Natural killer cell treated with Interleukin-12 subunit alpha and Interleukin-12 subunit beta and Interleukin-15 and Interleukin-18, amount 100 ng/mL, for 72 hours (primary cell): ENCODE data around the gene NT5C1B. TPM values are rescaled to one million over a fixed set of nuclear protein-coding genes. Genes with fewer than 3 reads are reported as not detected.
A peak's percentile ranks its signal among the peaks of the same experiment; 100 is the strongest.

Source experiments
- ATAC-seq, 2 donors: fragments of 150-1000 bp; cut with Tn5 transposase in 1 of 2; sonication (Bioruptor Pico), chemical (Tn5 transposase) in 1 of 2; 2 replicates each; pipeline ENCODE4 v1.10.0; 2021
- DNase-seq: peaks from one replicate; pipeline ENCODE4 v3.0.0; 2022; ENCODE audit warnings: low spot score
- H3K27ac Mint-ChIP-seq, 2 donors: 1 replicate in 1 of 2; 2 replicates in 1 of 2; pipeline ENCODE4 v1.8.0; 2022; ENCODE audit warnings: mixed read lengths in 2 of 2, mild to moderate bottlenecking in 1 of 2, moderate library complexity in 1 of 2
- H3K27me3 Mint-ChIP-seq, 2 donors: 1 replicate in 1 of 2; 2 replicates in 1 of 2; pipeline ENCODE4 v1.8.0; 2022; ENCODE audit warnings: mixed read lengths in 2 of 2
- H3K36me3 Mint-ChIP-seq: one replicate; pipeline ENCODE4 v1.8.0; 2022; ENCODE audit warnings: mixed read lengths
- H3K4me1 Mint-ChIP-seq, 2 donors: 1 replicate in 1 of 2; 2 replicates in 1 of 2; pipeline ENCODE4 v1.8.0; 2022; ENCODE audit warnings: low read depth in 2 of 2, mixed read lengths in 2 of 2, mild to moderate bottlenecking in 1 of 2
- H3K4me3 Mint-ChIP-seq: one replicate; pipeline ENCODE4 v1.8.0; 2022; ENCODE audit warnings: mixed read lengths
- H3K9me3 Mint-ChIP-seq: 2 replicates; pipeline ENCODE4 v1.8.0; 2022; ENCODE audit warnings: mixed read lengths
- total RNA-seq, 2 donors: library from RNA; stranded (reverse); gene quantifications; one replicate each; pipeline ENCODE4 v1.2.3, GENCODE V29; 2022

Gene NT5C1B
- total RNA-seq, 2 donors from 2014 or later, result not detected

- H3K4me3 Mint-ChIP-seq, result no peak overlapping the region
- H3K9me3 Mint-ChIP-seq, result no peaks in the 10 kb centered on the region
- H3K27me3 Mint-ChIP-seq, result no peaks in the 10 kb centered on the region
- ATAC-seq, result no peak
- no peak overlapping the region for H3K27ac Mint-ChIP-seq
- no peak for DNase-seq
- H3K36me3 Mint-ChIP-seq, result no peaks in the 10 kb centered on the region
- no peaks in the 10 kb centered on the region for H3K4me1 Mint-ChIP-seq
Observed at GRCh38 chr2:18611604-18612003, 22.2 kb upstream of the NT5C1B start.

DNA sequence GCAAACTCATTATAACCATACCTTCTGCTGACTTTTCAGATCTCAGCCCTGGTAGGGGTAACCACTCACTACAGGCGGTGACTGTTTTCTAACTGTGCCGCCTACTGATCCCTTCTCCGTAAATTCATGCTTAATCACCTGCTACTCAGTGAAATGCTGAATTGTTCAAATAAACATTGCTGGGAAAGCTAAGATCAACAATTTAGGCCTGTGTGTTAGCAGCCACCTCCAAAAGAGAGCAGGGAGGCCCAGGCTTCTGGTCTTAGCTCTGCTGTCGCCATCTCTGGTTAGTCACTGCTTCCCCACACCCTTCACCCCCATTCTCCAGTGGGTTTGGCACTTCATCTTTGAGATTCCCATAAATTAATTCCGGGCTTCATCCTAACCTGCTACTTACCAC, 21.8 kb upstream of the NT5C1B start:
- ATAC-seq (no peak), DNase-seq (no peak)
- no peaks in the 10 kb centered on the region for H3K4me1 Mint-ChIP-seq
- no peak overlapping the region for H3K27ac Mint-ChIP-seq
- no peak overlapping the region for H3K4me3 Mint-ChIP-seq
- H3K36me3 Mint-ChIP-seq, result no peaks in the 10 kb centered on the region
- H3K9me3 Mint-ChIP-seq, result no peaks in the 10 kb centered on the region
- no peaks in the 10 kb centered on the region for H3K27me3 Mint-ChIP-seq

- no peak overlapping the region for H3K27ac Mint-ChIP-seq
- DNase-seq, result no peak
- no peaks in the 10 kb centered on the region for H3K27me3 Mint-ChIP-seq
- H3K4me1 Mint-ChIP-seq, result peaks cover 0 to 2% of the 10 kb centered on the region in 2 donors
- ATAC-seq, result no peak
- H3K36me3 Mint-ChIP-seq, result no peaks in the 10 kb centered on the region
- no peaks in the 10 kb centered on the region for H3K9me3 Mint-ChIP-seq
- no peak overlapping the region for H3K4me3 Mint-ChIP-seq
Observed at GRCh38 chr2:18610651-18611050, 21.3 kb upstream of the NT5C1B start.

DNA sequence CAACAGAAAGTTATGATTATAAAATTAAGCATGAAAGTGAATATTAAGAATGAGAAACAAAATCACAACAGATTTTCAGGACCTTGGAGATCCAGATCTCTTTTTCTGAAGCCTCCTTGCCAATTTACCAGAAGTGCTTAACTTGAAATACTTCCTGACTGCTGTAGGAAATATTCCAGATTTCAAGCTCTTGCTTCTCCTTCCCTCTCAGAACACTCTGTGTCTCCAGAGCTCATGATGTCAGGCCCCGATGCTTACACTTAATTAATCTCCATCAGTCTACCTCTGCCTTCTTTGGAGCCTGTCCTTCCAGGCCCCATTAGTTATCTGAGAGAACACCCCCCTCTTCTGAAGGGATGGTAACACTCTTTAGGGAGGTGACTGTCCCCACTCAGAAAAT, 20.7 kb upstream of the NT5C1B start:
- no peak overlapping the region for H3K27ac Mint-ChIP-seq
- no peaks in the 10 kb centered on the region for H3K27me3 Mint-ChIP-seq
- no peaks in the 10 kb centered on the region for H3K9me3 Mint-ChIP-seq
- H3K4me3 Mint-ChIP-seq, result no peak overlapping the region
- DNase-seq (no peak), ATAC-seq (no peak)
- peaks cover 2 to 7% of the 10 kb centered on the region in 2 donors for H3K4me1 Mint-ChIP-seq
- no peaks in the 10 kb centered on the region for H3K36me3 Mint-ChIP-seq

DNA sequence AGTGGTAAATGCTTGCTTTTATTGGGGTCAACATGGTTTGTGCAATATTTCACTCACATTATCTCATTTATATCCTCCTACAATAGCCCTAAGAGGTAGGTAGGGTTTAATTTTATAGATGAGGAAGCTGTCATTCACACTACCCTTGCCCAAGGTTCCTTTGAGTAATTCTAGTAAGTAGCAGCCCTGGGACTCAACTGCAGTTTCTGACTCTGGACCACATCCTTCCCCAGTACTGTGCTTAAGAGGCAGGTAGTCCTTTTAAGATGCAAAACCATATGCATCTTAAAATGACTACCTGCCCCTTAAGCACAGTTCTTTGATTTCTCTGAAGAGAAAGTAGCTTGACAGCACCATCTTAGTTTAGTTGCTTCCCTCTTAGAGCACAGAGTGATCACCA, 15.7 kb upstream of the NT5C1B start:
- peak; percentile 68 to 98 for ATAC-seq
- no peaks in the 10 kb centered on the region for H3K36me3 Mint-ChIP-seq

DNA sequence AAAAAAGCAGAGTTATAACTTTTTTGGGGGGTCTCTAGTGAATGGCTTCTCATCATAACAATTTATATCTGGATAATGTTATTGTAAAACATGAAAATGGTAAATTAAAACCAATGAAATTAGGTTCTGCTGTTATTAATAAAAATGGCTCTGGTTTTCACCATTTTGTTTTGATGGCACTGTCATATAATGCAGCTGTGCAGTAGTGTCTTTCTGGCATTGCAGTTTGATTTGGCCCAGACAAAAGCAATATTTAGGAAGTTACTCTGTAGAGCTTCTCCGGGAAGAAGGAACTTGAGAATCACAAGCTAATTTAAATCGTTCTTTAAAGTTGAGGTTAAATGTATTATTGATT, 15.1 kb upstream of the NT5C1B start:
- Mint-ChIP-seq H3K36me3 (no peaks in the 10 kb centered on the region), H3K27me3 (no peaks in the 10 kb centered on the region), H3K9me3 (no peaks in the 10 kb centered on the region), H3K27ac (no peak overlapping the region), H3K4me1 (peaks cover 2 to 8% of the 10 kb centered on the region in 2 donors), H3K4me3 (no peak overlapping the region)
- ATAC-seq (no peak), DNase-seq (no peak)

More for the DNA sequence above, 15.7 kb upstream of the NT5C1B start:
- Mint-ChIP-seq H3K4me1 (peaks cover 2 to 8% of the 10 kb centered on the region in 2 donors), H3K9me3 (no peaks in the 10 kb centered on the region), H3K27me3 (no peaks in the 10 kb centered on the region), H3K27ac (no peak overlapping the region), H3K4me3 (peak overlapping the region; percentile 13)
- no peak for DNase-seq

DNA sequence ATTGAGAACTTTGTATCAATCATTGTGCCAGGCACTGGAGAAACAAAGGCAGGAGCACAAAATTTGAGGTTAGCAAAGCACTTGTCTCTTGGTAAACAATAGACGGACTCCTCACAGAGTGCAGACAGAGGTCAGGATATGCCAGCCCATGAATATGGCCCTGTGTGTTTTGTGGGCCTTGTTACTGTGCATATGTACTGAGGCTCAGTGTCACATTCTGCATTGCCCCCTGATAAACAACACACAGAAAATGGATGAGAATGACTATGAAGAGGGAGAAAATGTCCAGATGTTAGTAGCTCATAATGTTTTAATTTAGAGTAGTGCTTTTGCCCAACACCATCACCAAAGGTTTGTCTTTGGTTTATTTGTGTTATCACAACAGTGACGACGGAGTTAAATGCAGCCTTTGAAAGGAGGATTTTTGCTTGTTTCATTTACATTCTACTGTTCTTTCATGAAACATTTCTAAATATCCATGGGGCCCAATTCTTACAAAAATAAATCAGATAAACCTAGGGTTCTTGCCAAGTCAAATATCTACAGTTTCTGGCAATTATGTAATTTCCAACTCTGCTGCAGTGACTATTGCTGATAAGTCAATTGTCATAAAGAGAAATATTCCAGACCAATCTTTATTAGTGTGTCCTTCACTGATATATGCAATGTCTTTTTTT, 14.6 kb upstream of the NT5C1B start:
- peaks cover 2 to 8% of the 10 kb centered on the region in 2 donors for H3K4me1 Mint-ChIP-seq
- no peaks in the 10 kb centered on the region for H3K36me3 Mint-ChIP-seq
- no peak for DNase-seq
- ATAC-seq, result no peak
- no peaks in the 10 kb centered on the region for H3K27me3 Mint-ChIP-seq
- H3K4me3 Mint-ChIP-seq, result no peak overlapping the region
- H3K9me3 Mint-ChIP-seq, result no peaks in the 10 kb centered on the region
- no peak overlapping the region for H3K27ac Mint-ChIP-seq

DNA sequence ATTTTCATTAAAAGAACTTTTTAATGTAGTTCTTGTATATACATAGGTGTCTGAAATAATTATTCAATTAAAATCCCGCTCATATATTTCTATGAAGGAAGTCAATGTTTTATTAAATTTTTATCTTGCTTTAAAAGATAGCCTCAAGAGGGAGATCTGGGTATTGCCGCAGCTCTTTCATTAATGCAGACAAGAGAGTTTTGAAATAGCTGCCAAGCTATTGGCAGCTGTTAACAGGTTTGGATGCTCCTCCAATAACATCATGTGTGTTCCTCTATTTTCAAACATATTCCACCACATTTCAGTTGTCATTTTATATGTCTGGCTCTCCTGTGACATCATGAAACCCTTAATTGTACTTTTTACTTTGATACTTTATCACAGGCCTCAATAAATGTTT, 12.9 kb upstream of the NT5C1B start:
- Mint-ChIP-seq H3K36me3 (no peaks in the 10 kb centered on the region), H3K9me3 (no peaks in the 10 kb centered on the region), H3K4me3 (no peak overlapping the region), H3K27ac (no peak overlapping the region), H3K4me1 (peaks cover 2 to 8% of the 10 kb centered on the region in 2 donors), H3K27me3 (no peaks in the 10 kb centered on the region)
- no peak for DNase-seq
- no peak for ATAC-seq

DNA sequence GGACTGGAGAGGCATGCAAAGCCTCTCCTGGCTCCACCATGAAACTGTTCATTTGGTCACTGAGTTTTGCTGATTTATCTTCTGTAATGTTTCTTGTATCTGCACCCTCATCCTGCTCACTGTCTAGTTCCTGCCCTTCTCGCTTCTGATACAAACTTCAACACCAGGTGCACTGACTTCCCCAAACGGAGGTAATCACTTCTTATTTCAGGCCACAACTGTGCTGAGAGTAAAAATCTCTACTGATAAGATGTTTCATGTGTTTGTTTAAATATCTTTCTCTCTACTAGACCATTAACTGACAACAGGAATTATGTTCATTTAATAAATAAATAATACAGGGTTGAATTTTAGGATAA, 10.9 kb upstream of the NT5C1B start:
- no peak for DNase-seq
- H3K36me3 Mint-ChIP-seq, result no peaks in the 10 kb centered on the region
- ATAC-seq, result no peak
- H3K27me3 Mint-ChIP-seq, result no peaks in the 10 kb centered on the region
- H3K4me3 Mint-ChIP-seq, result no peak overlapping the region
- H3K4me1 Mint-ChIP-seq, result peaks cover 2 to 3% of the 10 kb centered on the region in 2 donors
- no peaks in the 10 kb centered on the region for H3K9me3 Mint-ChIP-seq
- no peak overlapping the region for H3K27ac Mint-ChIP-seq

DNA sequence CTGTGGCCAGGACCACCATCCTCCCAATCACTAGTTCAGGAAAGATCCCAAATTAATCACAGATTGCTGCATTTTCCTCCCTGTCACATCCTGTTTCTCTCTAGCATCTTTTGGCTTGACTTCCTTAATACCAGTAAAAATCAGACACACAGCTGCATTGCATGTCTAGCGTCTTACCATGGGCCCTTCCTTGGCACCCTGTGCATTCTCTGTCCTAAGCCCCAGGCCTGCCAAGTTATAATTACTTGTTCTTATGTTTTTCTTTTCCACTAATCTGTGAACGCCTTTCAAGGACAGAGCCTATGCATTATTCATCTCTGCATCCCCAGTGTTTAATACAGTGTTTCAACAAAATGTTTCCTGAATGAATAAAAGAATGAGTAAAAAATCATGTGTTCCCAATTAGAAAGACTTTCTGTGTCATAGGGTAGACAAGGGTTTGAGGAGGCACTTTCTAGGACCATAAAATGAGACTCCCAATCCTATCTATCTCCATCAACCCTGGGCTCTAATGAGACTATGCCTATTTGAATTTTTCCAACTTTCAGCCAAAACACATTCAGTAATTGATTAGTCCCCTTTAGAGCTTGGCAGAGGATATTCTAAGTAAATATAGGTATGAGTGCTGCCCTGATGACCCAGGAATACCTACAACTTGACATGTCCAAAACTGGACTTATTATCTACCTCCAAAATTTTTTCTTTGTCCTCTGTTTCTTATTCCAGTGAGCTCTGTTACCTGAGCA, 10.3 kb upstream of the NT5C1B start:
- no peaks in the 10 kb centered on the region for H3K27me3 Mint-ChIP-seq
- ATAC-seq (no peak), DNase-seq (no peak)
- no peak overlapping the region for H3K27ac Mint-ChIP-seq
- peaks cover 0 to 2% of the 10 kb centered on the region in 2 donors for H3K4me1 Mint-ChIP-seq
- H3K9me3 Mint-ChIP-seq, result no peaks in the 10 kb centered on the region
- no peaks in the 10 kb centered on the region for H3K36me3 Mint-ChIP-seq
- H3K4me3 Mint-ChIP-seq, result no peak overlapping the region

GRCh38 chr2:18598848-18599484, 9.6 kb upstream of the NT5C1B start:
- no peak for ATAC-seq
- no peak overlapping the region for H3K4me3 Mint-ChIP-seq
- no peak overlapping the region for H3K27ac Mint-ChIP-seq
- H3K27me3 Mint-ChIP-seq, result no peaks in the 10 kb centered on the region
- H3K36me3 Mint-ChIP-seq, result no peaks in the 10 kb centered on the region
- H3K9me3 Mint-ChIP-seq, result no peaks in the 10 kb centered on the region
- DNase-seq, result no peak
- peaks cover 0 to 2% of the 10 kb centered on the region in 2 donors for H3K4me1 Mint-ChIP-seq

GRCh38 chr2:18597618-18598017, 8.2 kb upstream of the NT5C1B start:
- DNase-seq (no peak), ATAC-seq (no peak)
- H3K4me1 Mint-ChIP-seq, result peaks cover 0 to 2% of the 10 kb centered on the region in 2 donors
- no peaks in the 10 kb centered on the region for H3K9me3 Mint-ChIP-seq
- no peak overlapping the region for H3K4me3 Mint-ChIP-seq
- no peaks in the 10 kb centered on the region for H3K27me3 Mint-ChIP-seq
- no peak overlapping the region for H3K27ac Mint-ChIP-seq
- H3K36me3 Mint-ChIP-seq, result peaks cover 4% of the 10 kb centered on the region

DNA sequence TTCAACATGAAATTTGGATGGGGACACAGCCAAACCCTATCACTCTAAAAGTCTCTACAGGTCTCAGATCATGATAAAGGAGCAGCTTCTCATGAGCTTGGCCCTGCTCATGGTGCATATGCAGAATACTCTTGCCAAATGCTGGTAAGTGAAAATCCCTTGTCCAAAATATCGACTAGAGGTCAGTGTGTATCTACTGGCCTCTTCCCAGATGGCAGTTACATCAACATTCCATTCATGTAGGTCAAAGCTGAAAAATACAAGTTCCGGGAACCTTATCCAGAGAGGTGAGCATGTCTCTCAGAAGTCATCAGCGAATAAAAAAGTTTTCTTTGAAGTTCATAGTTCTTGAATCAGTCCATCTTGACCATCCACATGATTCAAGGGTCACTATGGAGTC, 7.6 kb upstream of the NT5C1B start:
- peaks cover 4% of the 10 kb centered on the region for H3K36me3 Mint-ChIP-seq
- H3K27ac Mint-ChIP-seq, result no peak overlapping the region
- DNase-seq (no peak), ATAC-seq (no peak)
- H3K9me3 Mint-ChIP-seq, result no peaks in the 10 kb centered on the region
- no peak overlapping the region for H3K4me3 Mint-ChIP-seq
- no peaks in the 10 kb centered on the region for H3K27me3 Mint-ChIP-seq
- H3K4me1 Mint-ChIP-seq, result peaks cover 0 to 2% of the 10 kb centered on the region in 2 donors

DNA sequence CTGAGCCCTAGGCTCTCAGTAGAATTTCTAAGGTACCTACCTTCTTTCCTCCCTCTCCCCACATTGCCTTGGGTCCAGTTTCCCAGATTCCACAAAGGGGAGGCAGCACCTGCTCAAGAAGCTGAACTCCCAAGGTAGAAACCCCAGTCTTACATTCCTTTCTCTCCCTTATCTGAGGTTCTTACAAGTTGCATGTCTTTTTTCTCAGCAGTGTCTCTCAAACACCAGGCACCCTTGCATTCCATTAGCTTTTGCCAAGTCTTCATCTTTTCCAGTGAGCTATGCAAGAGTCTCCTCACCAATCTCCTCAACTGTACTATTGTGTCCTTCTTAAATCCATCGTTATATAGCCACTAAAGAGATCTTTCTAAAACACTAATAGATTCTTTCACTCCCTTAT, 4.1 kb upstream of the NT5C1B start:
- Mint-ChIP-seq H3K9me3 (no peaks in the 10 kb centered on the region), H3K27ac (no peak overlapping the region), H3K4me1 (peaks cover 0 to 2% of the 10 kb centered on the region in 2 donors), H3K36me3 (peaks cover 4% of the 10 kb centered on the region), H3K4me3 (no peak overlapping the region), H3K27me3 (no peaks in the 10 kb centered on the region)
- no peak for DNase-seq
- no peak for ATAC-seq
